SK-N-SH (cell line): Measurements from ENCODE around the gene CD300LB. TPM values are rescaled to one million over a fixed set of nuclear protein-coding genes. Genes with fewer than 3 reads are reported as not detected.

ENCODE experiments used
- CTCF ChIA-PET: fragments of 300-600, 350-600 bp; formaldehyde crosslinking; extraction: SDS; loops from one replicate; lab custom pipeline; 2021; lab: Yijun Ruan, JAX
- POLR2A ChIA-PET: fragments of 350-600 bp; sonication (Branson Sonifier 250); formaldehyde crosslinking; extraction: SDS; loops from one replicate; lab custom pipeline; 2020; ENCODE audit warnings: antibody characterized with exemption, inconsistent platforms; lab: Yijun Ruan, JAX
- DNase-seq: peaks from one replicate; pipeline ENCODE4 v3.0.0; 2012
- H2AFZ ChIP-seq: fragments of 200-600 bp; sonication (generic); 2 replicates; pipeline ENCODE4 v1.8.1; 2016; ENCODE audit warnings: antibody characterized with exemption, mild to moderate bottlenecking, low read depth
- H3F3A ChIP-seq: fragments of 200-600 bp; sonication (generic); replicated peaks from 2 replicates; pipeline ENCODE3; 2016; ENCODE audit warnings: antibody characterized with exemption, mild to moderate bottlenecking; ENCODE audit not compliant: insufficient read depth
- H3K27ac ChIP-seq, 2 experiments: fragments of 200-500 bp in 1 of 2; fragments of 200-600 bp in 1 of 2; sonication (Bioruptor generic) in 1 of 2; sonication (generic), shearing (Covaris generic) in 1 of 2; 2 replicates each; pipeline versions ENCODE4 v1.5.1 to v1.6.1; 2014 to 2016; ENCODE audit warnings: low read depth in 2 of 2, inconsistent platforms in 1 of 2, low read length in 1 of 2, mild to moderate bottlenecking in 1 of 2, mixed read lengths in 1 of 2
- H3K27me3 ChIP-seq: fragments of 200-600 bp; sonication (generic), shearing (Covaris generic); 2 replicates; pipeline ENCODE4 v1.6.1; 2016; ENCODE audit warnings: mixed run types; ENCODE audit not compliant: insufficient read depth
- H3K36me3 ChIP-seq, 2 experiments: fragments of 200-500 bp in 1 of 2; fragments of 200-600 bp in 1 of 2; sonication (Bioruptor generic) in 1 of 2; sonication (generic) in 1 of 2; replicated peaks in 1 of 2; 2 replicates each; pipeline versions ENCODE3 to v1.5.1; 2014 to 2016; ENCODE audit warnings: low read length in 1 of 2, mild to moderate bottlenecking in 1 of 2; ENCODE audit not compliant: insufficient read depth in 2 of 2, control insufficient read depth in 1 of 2
- H3K4me1 ChIP-seq, 2 experiments: fragments of 200-500 bp in 1 of 2; fragments of 200-600 bp in 1 of 2; sonication (Bioruptor generic) in 1 of 2; sonication (generic), shearing (Covaris generic) in 1 of 2; 2 replicates each; pipeline versions ENCODE4 v1.5.1 to v1.6.1; 2014 to 2016; ENCODE audit warnings: low read depth in 1 of 2, low read length in 1 of 2, mixed run types in 1 of 2; ENCODE audit not compliant: insufficient read depth in 2 of 2, control insufficient read depth in 1 of 2
- H3K4me2 ChIP-seq: fragments of 200-600 bp; sonication (generic), shearing (Covaris generic); 2 replicates; pipeline ENCODE4 v1.6.1; 2017; ENCODE audit warnings: mixed run types
- H3K4me3 ChIP-seq, 2 experiments: fragments of 200-500 bp in 1 of 2; fragments of 200-600 bp in 1 of 2; sonication (Bioruptor generic) in 1 of 2; sonication (generic), shearing (Covaris generic) in 1 of 2; 2 replicates each; pipeline versions ENCODE4 v1.5.1 to v1.8.1; 2014 to 2016; ENCODE audit warnings: low read depth in 2 of 2, inconsistent platforms in 1 of 2, low read length in 1 of 2, mild to moderate bottlenecking in 1 of 2, mixed read lengths in 1 of 2, moderate library complexity in 1 of 2
- H3K79me2 ChIP-seq: fragments of 200-600 bp; sonication (generic); 2 replicates; pipeline ENCODE4 v1.8.1; 2017; ENCODE audit warnings: mild to moderate bottlenecking; ENCODE audit not compliant: insufficient read depth
- H3K9ac ChIP-seq: fragments of 200-600 bp; sonication (generic); 2 replicates; pipeline ENCODE4 v1.6.1; 2017; ENCODE audit warnings: mixed run types
- H3K9me2 ChIP-seq: fragments of 200-600 bp; sonication (generic); 2 replicates; pipeline ENCODE4 v1.6.1; 2017; ENCODE audit warnings: mixed run types
- H3K9me3 ChIP-seq: fragments of 200-600 bp; sonication (generic); 2 replicates; pipeline ENCODE4 v1.6.1; 2017; ENCODE audit warnings: mixed run types, mild to moderate bottlenecking, moderate library complexity
- H4K20me1 ChIP-seq: fragments of 200-600 bp; sonication (generic); 2 replicates; pipeline ENCODE4 v1.6.1; 2017; ENCODE audit warnings: mild to moderate bottlenecking, mixed run types; ENCODE audit not compliant: insufficient read depth
- CHD2 ChIP-seq: fragments of 150-350 bp; IDR thresholded peaks from 2 replicates; pipeline ENCODE4 v1.6.1; 2018; ENCODE audit warnings: low read length; ENCODE audit not compliant: partially characterized antibody
- ELF1 ChIP-seq: IDR thresholded peaks from 2 replicates; pipeline ENCODE4 v1.4.0; 2012
- FOSL2 ChIP-seq: IDR thresholded peaks from 2 replicates; pipeline ENCODE4 v1.4.0; 2012; ENCODE audit warnings: low read depth, mild to moderate bottlenecking, moderate library complexity, borderline replicate concordance
- FOXJ3 ChIP-seq: sonication (generic); formaldehyde crosslinking; IDR thresholded peaks from 2 replicates; pipeline ENCODE4 v1.5.1; 2020; ENCODE audit warnings: mild to moderate bottlenecking, missing genetic modification reagents
- GABPA ChIP-seq: IDR thresholded peaks from 2 replicates; pipeline ENCODE4 v1.4.0; 2012; ENCODE audit warnings: low read depth, mild to moderate bottlenecking
- GATA2 ChIP-seq: sonication (generic); formaldehyde crosslinking; IDR thresholded peaks from 2 replicates; pipeline ENCODE4 v1.5.0; 2020; ENCODE audit warnings: mild to moderate bottlenecking, missing genetic modification reagents
- IRF3 ChIP-seq: fragments of 150-350 bp; IDR thresholded peaks from 2 replicates; pipeline ENCODE4 v1.6.1; 2016; ENCODE audit warnings: mild to moderate bottlenecking, low read depth, low read length
- JUND ChIP-seq: IDR thresholded peaks from 2 replicates; pipeline ENCODE4 v1.4.0; 2012
- MAX ChIP-seq: IDR thresholded peaks from 2 replicates; pipeline ENCODE4 v1.4.0; 2012; ENCODE audit warnings: low read depth
- NFIC ChIP-seq: IDR thresholded peaks from 2 replicates; pipeline ENCODE4 v1.4.0; 2012; ENCODE audit warnings: borderline replicate concordance
- NRF1 ChIP-seq: IDR thresholded peaks from 2 replicates; pipeline ENCODE4 v1.6.1; 2012; ENCODE audit warnings: low read depth, mild to moderate bottlenecking, low read length
- POLR2AphosphoS5 ChIP-seq: IDR thresholded peaks from 2 replicates; pipeline ENCODE4 v1.6.1; 2012; ENCODE audit warnings: low read depth, low read length
- RAD21 ChIP-seq: IDR thresholded peaks from 2 replicates; pipeline ENCODE4 v1.6.1; 2012; ENCODE audit warnings: mild to moderate bottlenecking, low read length
- REST ChIP-seq: IDR thresholded peaks from 2 replicates; pipeline ENCODE4 v1.6.1; 2012; ENCODE audit warnings: mild to moderate bottlenecking, low read depth, low read length, moderate library complexity
- RFX5 ChIP-seq: IDR thresholded peaks from 2 replicates; pipeline ENCODE4 v1.6.1; 2012; ENCODE audit warnings: mild to moderate bottlenecking, improper control_type of control experiment, low read length
- RXRA ChIP-seq: IDR thresholded peaks from 2 replicates; pipeline ENCODE4 v1.4.0; 2012; ENCODE audit warnings: low read depth, mild to moderate bottlenecking, borderline replicate concordance
- SIN3A ChIP-seq: IDR thresholded peaks from 2 replicates; pipeline ENCODE4 v1.6.1; 2012; ENCODE audit warnings: low read depth, mild to moderate bottlenecking, low read length, moderate library complexity, borderline replicate concordance
- TCF12 ChIP-seq: IDR thresholded peaks from 2 replicates; pipeline ENCODE4 v1.4.0; 2012
- USF1 ChIP-seq: IDR thresholded peaks from 2 replicates; pipeline ENCODE4 v1.4.0; 2012; ENCODE audit warnings: low read depth, borderline replicate concordance
- USF2 ChIP-seq: fragments of 150-350 bp; IDR thresholded peaks from 2 replicates; pipeline ENCODE4 v1.6.1; 2017; ENCODE audit warnings: antibody characterized with exemption, low read length, low read depth, borderline replicate concordance
- ZBTB33 ChIP-seq: IDR thresholded peaks from 2 replicates; pipeline ENCODE4 v1.4.0; 2012; ENCODE audit warnings: low read depth, borderline replicate concordance
- WGBS: methylation state at CpG from one replicate; pipeline ENCODE4 v1.1.6; 2017; ENCODE audit warnings: low lambda C conversion rate; 5-methylcytosine and 5-hydroxymethylcytosine counted together
- polyA plus RNA-seq, 3 experiments: library from polyadenylated mRNA; depleted of rRNA; stranded (reverse); fragments of >200 nt; gene quantifications; 2 replicates each; pipeline ENCODE4 v1.2.3, GENCODE V29; 2012

CD300LB gene
- polyA plus RNA-seq, 1 of the 3 experiments (the other 2 are of a cell fraction), result not detected

- no peak for TF ChIP-seq MAX
- no peak for TF ChIP-seq JUND
- TF ChIP-seq NRF1, result no peak
- no peak for TF ChIP-seq TCF12
Observed at GRCh38 chr17:74499992-74500391, 31.3 kb downstream of the CD300LB start (continued).

GRCh38 chr17:74497471-74497870 lies 33.8 kb downstream of the CD300LB start:
- CTCF ChIA-PET, result interaction anchor here (1.3 to 8.8 kb wide), 7 partner anchors 30 to 129 kb away, joined by 3 to 85 read pairs (median 8); partner anchors contain the start of gene GPR142
- Histone ChIP-seq H3K27ac (no peak overlapping the region), H3K27me3 (no peaks in the 10 kb centered on the region), H4K20me1 (no peaks in the 10 kb centered on the region), H2AFZ (no peak overlapping the region), H3K9ac (no peak overlapping the region), H3K79me2 (no peaks in the 10 kb centered on the region), H3F3A (no peaks in the 10 kb centered on the region), H3K9me3 (peaks cover 2% of the 10 kb centered on the region; the same call in 1 of the 2 replicates), H3K9me2 (no peaks in the 10 kb centered on the region), H3K4me2 (no peak overlapping the region), H3K4me1 (no peaks in the 10 kb centered on the region), H3K36me3 (no peaks in the 10 kb centered on the region), H3K4me3 (no peak overlapping the region)
- 23% methylated on average over 5 of the region's 5 CpGs for WGBS
- POLR2A ChIA-PET, result no interaction called here
- DNase-seq, result no peak
- TF ChIP-seq TCF12 (no peak), FOXJ3 (CRISPR knock-in tag) (no peak), REST (no peak), IRF3 (no peak), ZBTB33 (no peak), RAD21 (no peak), USF2 (no peak), GATA2 (CRISPR knock-in tag) (no peak), GABPA (no peak), MAX (no peak), RFX5 (no peak), ELF1 (no peak), NFIC (no peak), RXRA (no peak), USF1 (no peak), SIN3A (no peak), FOSL2 (no peak), CHD2 (no peak), POLR2AphosphoS5 (no peak)
